Brain microvascular endothelial cell (primary cell): ENCODE measurements around the gene RIF1.
A peak's percentile ranks its signal among the peaks of the same experiment; 100 is the strongest.

ENCODE experiments used
- DNase-seq: peaks from one replicate; pipeline ENCODE4 v3.0.0-alpha.2; 2020
- H3K27ac ChIP-seq: fragments of 250-450 bp; sonication (Bioruptor Pico); 2 replicates; pipeline ENCODE4 v1.5.1; 2020; ENCODE audit warnings: mild to moderate bottlenecking, moderate library complexity
- H3K27me3 ChIP-seq: fragments of 250-450 bp; sonication (Bioruptor Pico); replicated peaks from 2 replicates; pipeline ENCODE4 v1.5.1; 2020; ENCODE audit warnings: mild to moderate bottlenecking
- H3K36me3 ChIP-seq: fragments of 250-450 bp; sonication (Bioruptor Pico); replicated peaks from 2 replicates; pipeline ENCODE4 v1.5.1; 2020; ENCODE audit warnings: mild to moderate bottlenecking
- H3K4me3 ChIP-seq: 2 replicates; pipeline ENCODE4 v1.5.1; 2011; ENCODE audit warnings: low read depth, mild to moderate bottlenecking, control low read depth, low read length, moderate library complexity
- CTCF ChIP-seq: IDR thresholded peaks from 2 replicates; pipeline ENCODE4 v1.5.1; 2011; ENCODE audit warnings: low read depth, mild to moderate bottlenecking, moderate library complexity, low read length, control low read depth, inconsistent platforms; ENCODE audit errors: missing control alignments
- in situ Hi-C: cut with HindIII; loops from 2 replicates; pipeline ENCODE4 v1.10.0; 2017; ENCODE audit warnings: low sequenced_read_pairs, low pct_ligation_motif_present

Gene RIF1

DNA sequence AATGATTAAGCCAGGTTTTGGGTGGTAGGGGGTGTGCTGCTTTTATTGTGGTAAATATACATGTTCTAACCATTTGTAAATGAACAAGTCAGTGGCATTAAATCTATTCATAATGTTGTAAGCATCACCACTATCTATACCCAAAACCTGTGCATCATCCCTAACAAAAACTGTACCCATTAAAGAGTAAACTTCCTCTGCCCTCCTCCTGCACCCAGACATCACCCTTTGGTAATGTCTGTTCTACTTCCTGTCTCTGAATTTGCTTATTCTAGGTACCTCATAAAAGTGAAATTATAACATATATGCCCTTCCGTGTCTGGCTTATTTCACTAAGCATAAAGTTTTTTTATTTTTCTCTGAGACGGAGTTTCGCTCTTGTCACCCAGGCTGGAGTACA is 14.1 kb downstream of the RIF1 start:
- TF ChIP-seq CTCF = no peak
- no peaks in the 10 kb centered on the region for H3K27me3 ChIP-seq
- in situ Hi-C loops = no loop called here
- peaks cover 45% of the 10 kb centered on the region for H3K36me3 ChIP-seq
- H3K4me3 ChIP-seq = no peak overlapping the region
- DNase-seq = no peak
- no peak overlapping the region for H3K27ac ChIP-seq

DNA sequence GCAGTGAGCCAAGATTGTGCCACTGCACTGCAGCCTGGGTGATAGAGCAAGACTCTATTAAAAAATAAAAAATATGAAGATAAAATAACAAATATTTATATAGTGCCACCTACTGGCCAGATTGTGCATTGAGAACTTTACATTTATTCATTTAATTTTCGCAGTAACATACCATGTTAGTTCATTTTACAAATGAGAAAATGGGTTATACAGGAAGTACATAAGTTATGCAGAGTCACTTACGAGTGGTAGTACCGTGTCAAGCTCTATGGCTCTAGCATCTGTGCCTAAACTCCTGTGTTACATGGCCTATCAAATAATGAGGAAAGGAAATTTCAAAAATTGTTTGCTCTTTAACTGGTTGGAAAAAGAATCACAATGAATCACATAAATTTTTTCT is 27.9 kb downstream of the RIF1 start:
- H3K27me3 ChIP-seq = no peaks in the 10 kb centered on the region

GRCh38 chr2:151438506-151438905 is 28.8 kb downstream of the RIF1 start:
- DNase-seq = no peak
- no peak for TF ChIP-seq CTCF
- no peak overlapping the region for H3K27ac ChIP-seq
- no peaks in the 10 kb centered on the region for H3K27me3 ChIP-seq
- in situ Hi-C loops = no loop called here
- no peak overlapping the region for H3K4me3 ChIP-seq
- H3K36me3 ChIP-seq = peaks cover 43% of the 10 kb centered on the region

More for the DNA sequence above, 27.9 kb downstream of the RIF1 start:
- DNase-seq = peak; percentile 18
- no peak overlapping the region for H3K27ac ChIP-seq
- peaks cover 38% of the 10 kb centered on the region for H3K36me3 ChIP-seq
- no peak overlapping the region for H3K4me3 ChIP-seq
- in situ Hi-C loops = no loop called here
- TF ChIP-seq CTCF = peak; percentile 40

DNA sequence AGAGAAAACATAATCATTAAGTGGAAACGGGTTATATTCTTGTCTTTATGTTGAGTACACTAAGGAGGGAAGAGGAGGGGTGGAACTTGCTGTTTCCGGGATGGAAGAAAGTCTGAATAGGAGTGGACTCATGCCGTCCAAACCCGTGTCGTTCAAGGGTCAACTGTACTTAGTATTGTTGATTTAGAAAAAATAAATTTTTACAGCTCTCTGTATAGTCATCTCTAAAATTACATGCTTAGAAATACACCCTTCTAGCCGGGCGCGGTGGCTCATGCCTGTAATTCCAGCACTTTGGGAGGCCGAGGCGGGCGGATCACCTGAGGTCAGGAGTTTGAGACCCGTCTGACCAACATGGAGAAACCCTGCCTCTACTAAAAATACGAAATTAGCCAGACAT is 29.4 kb downstream of the RIF1 start:
- Histone ChIP-seq H3K4me3 (no peak overlapping the region), H3K27me3 (no peaks in the 10 kb centered on the region), H3K27ac (no peak overlapping the region), H3K36me3 (peaks cover 50% of the 10 kb centered on the region)
- TF ChIP-seq CTCF = no peak
- no peak for DNase-seq
- in situ Hi-C loops = no loop called here

DNA sequence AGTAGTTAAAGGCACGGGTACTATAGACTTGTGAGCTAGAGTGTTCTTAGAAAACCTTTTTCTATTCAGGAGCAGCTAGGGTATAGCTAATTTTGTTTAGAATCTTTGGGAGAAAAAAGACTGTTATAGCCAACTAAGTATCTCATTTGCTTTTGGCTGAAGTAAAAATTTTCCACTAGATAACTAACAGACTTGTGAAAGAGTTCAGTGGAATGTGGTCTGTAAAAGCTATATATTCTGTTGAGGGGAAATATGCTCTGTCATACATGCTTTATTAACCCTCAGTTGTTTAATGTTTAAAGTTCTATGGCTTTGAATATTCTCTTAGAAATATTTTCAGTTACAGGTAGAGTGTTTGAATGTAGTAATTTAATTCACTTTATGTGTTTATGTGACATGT is 49.7 kb downstream of the RIF1 start:
- TF ChIP-seq CTCF = no peak
- Histone ChIP-seq H3K27ac (no peak overlapping the region), H3K27me3 (no peaks in the 10 kb centered on the region), H3K36me3 (peaks cover 56% of the 10 kb centered on the region), H3K4me3 (no peak overlapping the region)
- in situ Hi-C loops = no loop called here
- DNase-seq = no peak

DNA sequence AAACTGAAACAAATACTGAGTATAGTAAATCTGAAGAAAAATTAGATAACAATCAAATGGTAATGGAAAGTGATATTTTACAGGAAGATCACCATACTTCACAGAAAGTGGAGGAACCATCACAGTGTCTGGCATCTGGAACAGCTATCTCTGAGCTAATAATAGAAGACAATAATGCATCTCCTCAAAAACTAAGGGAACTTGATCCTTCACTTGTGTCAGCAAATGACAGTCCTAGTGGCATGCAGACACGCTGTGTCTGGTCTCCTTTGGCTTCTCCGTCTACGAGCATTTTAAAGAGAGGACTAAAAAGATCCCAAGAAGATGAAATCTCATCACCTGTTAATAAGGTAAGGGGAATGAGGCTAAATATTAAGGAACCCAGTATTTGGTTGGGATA is 56.1 kb downstream of the RIF1 start:
- Histone ChIP-seq H3K27ac (no peak overlapping the region), H3K36me3 (peaks cover 81% of the 10 kb centered on the region), H3K27me3 (no peaks in the 10 kb centered on the region), H3K4me3 (no peak overlapping the region)
- DNase-seq = no peak
- in situ Hi-C loops = no loop called here
- no peak for TF ChIP-seq CTCF
